Stomach (tissue), 4 donors: ENCODE data around the gene IKBKE.

Experiments
- POLR2A ChIP-seq, 4 donors: fragments of 450-650 bp; IDR thresholded peaks; one replicate each; pipeline ENCODE4 v1.6.1; 2016; ENCODE audit warnings: antibody characterized with exemption in 4 of 4, control low read depth in 2 of 4, mild to moderate bottlenecking in 1 of 4, moderate library complexity in 1 of 4
- POLR2AphosphoS5 ChIP-seq, 3 donors: sonication (generic); formaldehyde crosslinking; IDR thresholded peaks; one replicate each; pipeline ENCODE4 v1.6.1; 2016; ENCODE audit warnings: antibody characterized with exemption in 3 of 3
- TF ChIP-seq, protein P1 (sequence below), 7 experiments: fragments of 450-650 bp in 4 of 7; fragments of 200-600 bp in 3 of 7; sonication (generic) in 3 of 7; IDR thresholded peaks; one replicate each; pipeline ENCODE4 v1.5.1; 2016 to 2019; ENCODE audit warnings: antibody characterized with exemption in 7 of 7, control low read depth in 2 of 7, mild to moderate bottlenecking in 1 of 7

GRCh38 chr1:206521127-206521526 lies 50.9 kb downstream of the IKBKE start:
- TF ChIP-seq, protein P1, sequence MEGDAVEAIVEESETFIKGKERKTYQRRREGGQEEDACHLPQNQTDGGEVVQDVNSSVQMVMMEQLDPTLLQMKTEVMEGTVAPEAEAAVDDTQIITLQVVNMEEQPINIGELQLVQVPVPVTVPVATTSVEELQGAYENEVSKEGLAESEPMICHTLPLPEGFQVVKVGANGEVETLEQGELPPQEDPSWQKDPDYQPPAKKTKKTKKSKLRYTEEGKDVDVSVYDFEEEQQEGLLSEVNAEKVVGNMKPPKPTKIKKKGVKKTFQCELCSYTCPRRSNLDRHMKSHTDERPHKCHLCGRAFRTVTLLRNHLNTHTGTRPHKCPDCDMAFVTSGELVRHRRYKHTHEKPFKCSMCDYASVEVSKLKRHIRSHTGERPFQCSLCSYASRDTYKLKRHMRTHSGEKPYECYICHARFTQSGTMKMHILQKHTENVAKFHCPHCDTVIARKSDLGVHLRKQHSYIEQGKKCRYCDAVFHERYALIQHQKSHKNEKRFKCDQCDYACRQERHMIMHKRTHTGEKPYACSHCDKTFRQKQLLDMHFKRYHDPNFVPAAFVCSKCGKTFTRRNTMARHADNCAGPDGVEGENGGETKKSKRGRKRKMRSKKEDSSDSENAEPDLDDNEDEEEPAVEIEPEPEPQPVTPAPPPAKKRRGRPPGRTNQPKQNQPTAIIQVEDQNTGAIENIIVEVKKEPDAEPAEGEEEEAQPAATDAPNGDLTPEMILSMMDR (IDR thresholded peaks at IDR 0.05): no peak
- TF ChIP-seq POLR2AphosphoS5 (IDR thresholded peaks at IDR 0.05) (no peak), POLR2A (IDR thresholded peaks at IDR 0.05) (no peak)
